Measurements from ENCODE around the gene CLSTN2.

The CLSTN2 gene

GRCh38 chr3:139944256-139944910 lies 9.4 kb downstream of the CLSTN2 start:
- no peak for DNase-seq

- no peak for DNase-seq
Measured at GRCh38 chr3:139945386-139945785, 10.4 kb downstream of the CLSTN2 start.

DNA sequence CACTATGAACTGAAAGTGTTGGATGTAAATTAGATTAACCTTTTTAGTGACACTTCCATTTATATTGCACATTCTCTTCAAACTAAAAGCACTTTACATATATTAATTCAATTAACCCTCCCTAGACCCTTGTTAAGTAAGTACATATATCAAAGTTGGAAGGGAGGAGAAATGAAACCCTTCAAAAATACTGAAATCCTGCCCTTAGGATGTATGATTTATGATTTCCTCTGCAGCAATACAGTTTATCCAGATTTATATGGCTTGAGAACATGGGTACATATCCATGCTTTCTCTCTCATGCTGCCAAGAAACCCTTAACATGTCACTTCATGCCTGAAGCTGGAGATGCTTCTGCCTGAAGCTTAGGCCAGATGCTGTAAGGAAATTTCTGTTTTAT lies 11.0 kb downstream of the CLSTN2 start:
- no peak for DNase-seq

DNA sequence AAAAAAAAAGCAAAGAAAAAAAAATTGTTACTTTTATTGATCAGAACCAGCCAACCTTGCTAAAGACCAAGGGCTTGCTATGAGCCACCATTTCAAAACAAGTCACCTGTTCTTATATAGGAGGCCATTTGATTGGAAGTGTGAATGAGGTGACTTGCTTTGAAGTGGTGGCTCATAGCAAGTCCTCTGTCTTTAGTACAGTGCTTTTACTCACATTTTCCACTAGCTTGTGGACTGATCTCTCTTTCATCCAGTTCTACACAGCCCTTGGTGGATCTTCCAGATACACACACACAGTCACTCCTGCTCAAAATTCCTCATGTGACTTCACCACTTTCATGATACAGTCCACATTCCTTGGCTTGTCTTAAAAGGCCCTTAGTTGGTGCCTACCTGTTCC lies 13.5 kb downstream of the CLSTN2 start:
- DNase-seq, result no peak

DNA sequence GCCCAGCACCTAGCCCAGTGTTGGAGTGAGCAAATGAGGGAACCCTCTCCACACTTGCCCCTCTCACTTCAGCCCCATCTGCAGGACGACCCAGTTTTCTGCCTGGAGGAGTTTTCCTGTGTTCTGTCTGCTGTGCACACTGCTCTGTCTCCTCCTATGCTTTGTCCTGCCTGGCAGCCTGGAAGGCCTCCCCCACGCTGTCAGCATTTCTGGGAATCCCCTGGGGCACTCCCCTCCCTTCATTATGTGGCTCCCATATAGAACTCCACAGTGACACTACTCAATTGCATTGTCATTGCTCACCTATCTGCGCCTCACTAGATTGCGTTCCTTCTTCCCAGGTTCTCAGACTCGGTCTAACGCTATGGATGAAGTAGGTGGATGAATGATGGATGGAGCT lies 13.9 kb downstream of the CLSTN2 start:
- no peak for DNase-seq

- DNase-seq, result no peak
Measured at GRCh38 chr3:139953131-139953910, 18.3 kb downstream of the CLSTN2 start.

GRCh38 chr3:139954146-139954860 lies 19.3 kb downstream of the CLSTN2 start:
- DNase-seq, result no peak

- no peak for DNase-seq
Measured at GRCh38 chr3:139957844-139958243, 22.9 kb downstream of the CLSTN2 start.

DNA sequence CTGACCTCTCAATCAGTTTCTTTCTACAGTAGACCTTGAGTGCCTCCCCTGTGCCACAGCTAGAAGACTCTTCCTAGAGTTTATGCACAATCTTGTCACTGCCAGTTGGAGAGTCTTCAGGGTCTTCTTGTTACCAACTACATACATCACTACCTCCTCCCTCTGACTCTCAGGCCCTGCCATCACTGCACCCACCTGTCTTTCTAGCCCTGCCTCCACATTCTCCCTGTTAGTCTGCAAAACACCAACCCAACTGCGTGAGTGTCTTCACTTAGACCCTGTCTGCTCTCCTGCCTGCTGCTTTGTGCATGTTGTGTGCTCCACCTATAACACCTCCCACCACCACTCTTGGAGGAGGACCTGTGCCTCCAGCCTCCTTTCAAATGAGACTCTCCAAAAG lies 34.4 kb downstream of the CLSTN2 start:
- no peak for DNase-seq

DNA sequence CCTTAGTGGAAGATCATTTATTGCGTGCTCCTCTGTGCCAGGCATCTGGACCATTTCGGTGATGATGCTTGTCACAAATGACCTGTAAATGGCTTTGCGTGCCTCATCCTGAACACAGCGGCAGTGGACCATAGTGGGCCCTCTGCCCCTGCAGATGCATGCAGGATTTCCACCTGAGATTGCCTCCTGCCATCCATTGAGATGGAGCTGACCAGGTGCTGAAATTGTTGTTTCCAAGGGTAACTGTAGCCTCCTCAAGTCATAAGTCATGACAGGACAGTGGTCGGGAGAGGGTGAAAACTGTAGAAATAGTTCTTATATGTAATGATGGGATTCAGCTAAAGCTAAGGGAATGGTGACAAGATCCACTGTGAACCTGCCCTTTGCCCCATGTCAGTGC lies 35.5 kb downstream of the CLSTN2 start:
- no peak for DNase-seq

DNA sequence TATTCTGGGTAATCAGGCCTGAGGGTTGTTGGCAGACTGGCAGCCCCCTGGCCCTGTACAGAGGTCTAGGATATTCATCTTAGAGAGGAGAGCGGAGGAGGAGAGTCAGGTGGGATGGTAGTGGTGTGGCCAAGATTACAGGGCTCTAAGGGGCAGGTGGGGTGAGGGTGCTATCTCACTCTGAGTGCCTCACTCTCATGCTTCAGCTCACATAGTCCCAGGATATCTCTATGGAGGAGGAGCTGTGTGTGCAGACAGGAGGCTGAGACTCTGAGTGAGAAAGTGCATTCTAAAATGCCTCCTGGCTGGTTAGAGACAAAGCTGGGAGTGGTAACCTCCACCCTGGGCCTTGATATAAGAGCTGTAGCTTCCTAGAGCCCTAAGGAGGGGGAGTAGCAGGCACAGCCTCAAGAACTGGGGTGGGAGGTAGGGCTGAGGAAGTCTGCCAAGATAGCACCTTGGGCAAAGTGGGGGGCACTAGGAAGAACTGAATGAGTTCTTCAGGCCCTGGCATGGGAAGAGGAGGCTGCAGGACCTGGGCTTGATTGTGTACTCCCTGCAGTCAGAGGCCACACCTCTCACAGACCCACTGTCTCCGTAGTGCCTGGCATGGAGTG lies 39.9 kb downstream of the CLSTN2 start:
- no peak for DNase-seq

- DNase-seq, result no peak
Measured at GRCh38 chr3:139975594-139976365, 40.8 kb downstream of the CLSTN2 start.

DNA sequence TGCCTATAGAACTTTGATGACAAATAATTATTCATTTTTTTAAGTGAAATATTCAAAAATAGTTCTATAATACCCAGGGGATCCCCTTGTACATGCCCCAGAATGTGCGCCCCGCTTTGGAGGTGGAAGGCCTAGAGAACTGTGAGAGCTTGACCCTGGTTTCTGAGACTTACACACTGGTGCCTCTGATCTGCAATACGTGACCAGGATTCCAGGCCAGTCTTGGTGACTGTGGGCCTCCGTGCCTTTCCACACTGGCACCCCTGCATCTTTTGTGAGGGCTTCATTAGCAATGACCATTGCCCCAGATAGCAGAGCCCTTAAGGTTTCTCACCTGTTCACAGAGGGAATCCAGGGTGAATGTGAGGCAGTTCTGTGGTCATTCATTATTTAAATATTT lies 44.0 kb downstream of the CLSTN2 start:
- DNase-seq, result no peak

GRCh38 chr3:139979991-139980390 lies 45.0 kb downstream of the CLSTN2 start:
- DNase-seq, result no peak

- DNase-seq, result no peak
Measured at GRCh38 chr3:139982404-139982803, 47.4 kb downstream of the CLSTN2 start.

GRCh38 chr3:139985576-139985975 lies 50.6 kb downstream of the CLSTN2 start:
- DNase-seq, result no peak

- DNase-seq, result no peak
Measured at GRCh38 chr3:139987908-139988307, 52.9 kb downstream of the CLSTN2 start.

DNA sequence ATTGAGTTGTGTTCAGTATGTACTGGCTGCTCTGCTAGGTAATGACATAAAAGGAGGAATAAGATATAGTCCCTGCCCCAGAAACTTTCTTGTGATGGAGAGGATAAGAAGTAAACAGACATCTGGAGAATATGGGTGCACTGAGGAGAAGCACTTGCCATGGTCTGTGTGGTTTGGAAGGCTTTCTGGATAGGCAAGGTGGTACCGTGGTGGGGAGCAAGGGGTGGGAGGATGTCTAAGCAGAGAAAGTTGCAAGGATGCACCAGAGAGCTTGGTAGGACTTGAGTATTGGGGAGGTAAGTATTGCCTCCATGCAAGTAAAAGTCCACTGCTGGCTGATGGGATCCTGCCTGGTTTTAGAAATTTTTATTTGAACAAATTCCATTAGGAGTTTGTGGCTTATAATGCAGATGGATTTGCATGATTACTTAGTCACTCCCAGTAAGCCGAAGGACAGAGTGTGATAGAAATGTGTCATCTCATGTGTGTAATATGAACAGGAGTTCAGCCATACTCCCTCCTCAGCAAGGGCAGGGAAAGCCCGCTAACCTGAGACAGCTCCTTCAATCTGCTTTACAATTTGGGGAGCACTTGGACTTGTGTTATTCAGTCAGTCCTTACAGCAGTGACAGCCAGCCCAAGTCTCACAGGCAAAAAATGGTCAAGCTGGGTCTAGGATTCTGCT lies 53.6 kb downstream of the CLSTN2 start:
- DNase-seq, result no peak

- no peak for DNase-seq
Measured at GRCh38 chr3:139994891-139995290, 59.9 kb downstream of the CLSTN2 start.

- DNase-seq, result no peak
Measured at GRCh38 chr3:140004271-140004670, 69.3 kb downstream of the CLSTN2 start.

- no peak for DNase-seq
Measured at GRCh38 chr3:140006331-140006730, 71.3 kb downstream of the CLSTN2 start.

DNA sequence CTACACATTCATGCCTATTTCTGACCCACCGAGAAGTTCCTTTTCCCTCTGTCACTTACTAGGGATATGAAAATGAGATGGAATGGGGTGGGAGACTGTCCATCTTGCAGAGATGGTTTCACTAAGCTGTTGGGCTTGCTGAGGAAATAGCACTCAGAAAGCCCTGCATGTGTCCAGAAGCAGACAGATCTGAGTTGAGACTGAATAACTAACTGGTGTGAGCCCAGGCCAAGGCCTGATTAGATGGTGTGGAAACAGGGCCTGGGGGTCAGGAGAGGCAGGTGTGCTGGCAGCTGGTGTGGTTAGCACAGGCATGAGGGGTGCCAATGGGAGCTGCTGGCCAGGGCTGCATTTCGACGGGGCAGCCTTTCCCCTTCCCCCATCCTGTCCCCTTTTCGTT lies 72.1 kb downstream of the CLSTN2 start:
- DNase-seq, result no peak
